Kidney (tissue), 14 donors: ENCODE results near the gene WDR86. TPM values are rescaled to one million over a fixed set of nuclear protein-coding genes. Genes with fewer than 3 reads are reported as not detected.

Source experiments
- DNase-seq, 5 donors: peaks; one replicate each; pipeline ENCODE4 v3.0.0-alpha.2; 2013 to 2020
- FAIRE-seq: peaks from 2 replicates; lab custom pipeline; 2012; peaks lifted over from hg19 to GRCh38; lab: Jason Lieb, UNC
- H3K27ac ChIP-seq, 2 donors: one replicate each; pipeline ENCODE4 v1.7.0; 2013; ENCODE audit warnings: low read depth in 2 of 2, low read length in 2 of 2, inconsistent platforms in 1 of 2
- H3K27me3 ChIP-seq: one replicate; pipeline ENCODE4 v1.7.1; 2013; ENCODE audit warnings: low read length, inconsistent platforms; ENCODE audit not compliant: control insufficient read depth, insufficient read depth
- H3K36me3 ChIP-seq, 3 donors: one replicate each; pipeline versions ENCODE4 v1.7.0 to v1.7.1; 2013; ENCODE audit warnings: low read length in 3 of 3, control low read depth in 1 of 3, inconsistent platforms in 1 of 3; ENCODE audit not compliant: insufficient read depth in 3 of 3, control insufficient read depth in 2 of 3
- H3K4me1 ChIP-seq, 3 donors: one replicate each; pipeline versions ENCODE4 v1.7.0 to v1.7.1; 2013; ENCODE audit warnings: low read length in 3 of 3, inconsistent platforms in 1 of 3, low read depth in 1 of 3; ENCODE audit not compliant: control insufficient read depth in 2 of 3, insufficient read depth in 2 of 3
- H3K4me3 ChIP-seq, 3 donors: one replicate each; pipeline versions ENCODE4 v1.7.0 to v1.8.1; 2013; ENCODE audit warnings: low read length in 3 of 3, control low read depth in 1 of 3, inconsistent platforms in 1 of 3
- H3K9ac ChIP-seq, 3 donors: one replicate each; pipeline versions ENCODE4 v1.7.0 to v1.7.1; 2013; ENCODE audit warnings: low read length in 3 of 3, control low read depth in 1 of 3, inconsistent platforms in 1 of 3
- H3K9me3 ChIP-seq, 3 donors: one replicate each; pipeline versions ENCODE4 v1.7.0 to v1.7.1; 2013; ENCODE audit warnings: low read length in 3 of 3, control low read depth in 1 of 3, inconsistent platforms in 1 of 3; ENCODE audit not compliant: control insufficient read depth in 2 of 3, insufficient read depth in 1 of 3
- intact Hi-C: fragments of 100-400 bp; cut with DNase I; formaldehyde crosslinking; loops from one replicate; pipeline ENCODE4 v1.11.1; 2022
- polyA plus RNA-seq: library from polyadenylated mRNA; stranded (reverse); fragments of 350-450 nt; fragmentation: Illumina TruSeq; extraction: RNeasy Lipid Tissue Mini Kit (QIAGEN cat#74804); gene quantifications from one replicate; pipeline ENCODE4 v1.2.3, GENCODE V29; 2014; ENCODE audit warnings: low read depth, low replicate concordance; ENCODE audit not compliant: insufficient read depth
- total RNA-seq: library from RNA; stranded (reverse); fragmentation: NEBNext Ultra II Directional; extraction: Animal tissue kit (Norgen Biotek cat#: 25700); gene quantifications from one replicate; pipeline ENCODE4 v1.2.1, GENCODE V29; 2021
- TF ChIP-seq, protein P1 (sequence below): IDR thresholded peaks from 3 replicates; pipeline ENCODE4 v1.5.1; 2012; ENCODE audit warnings: mild to moderate bottlenecking, moderate library complexity, borderline replicate concordance; ENCODE audit not compliant: insufficient read depth; ENCODE audit errors: extremely low read depth
- donor health status: control.
- donor health status: control.
- donor health status: control.
- donor health status: control.
- donor health status: control.
- donor health status: DM: yes; HTN: yes; CAD: no.
- donor health status: Normal renal cell carcinoma (clear cell type).

The WDR86 gene
- total and polyA plus RNA-seq, 2 donors from 2014 or later = 1.8 to 5.9 TPM

DNA sequence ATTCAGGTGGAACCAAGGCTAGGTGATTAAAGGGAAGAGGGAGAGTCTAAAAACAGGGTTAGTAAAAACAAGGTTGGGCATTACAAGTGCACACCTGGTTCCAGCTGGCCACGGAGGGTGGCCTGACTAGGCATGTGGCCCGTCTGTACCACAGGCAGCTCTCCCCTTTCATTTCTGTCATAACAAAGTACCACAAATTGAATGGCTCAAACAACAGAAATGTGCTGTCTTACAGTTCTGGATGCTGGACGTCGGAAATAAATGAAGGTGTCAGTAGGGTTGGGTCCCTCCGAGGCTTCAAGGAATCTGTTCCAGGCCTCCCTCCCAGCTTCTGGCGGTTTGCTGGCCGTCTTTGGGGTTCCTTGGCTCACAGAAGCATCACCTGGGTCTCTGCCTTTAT lies 13.4 kb upstream of the WDR86 start:
- Histone ChIP-seq H3K36me3 (no peaks in the 10 kb centered on the region), H3K27ac (no peak overlapping the region), H3K4me3 (no peak overlapping the region), H3K27me3 (no peaks in the 10 kb centered on the region), H3K9ac (no peak overlapping the region), H3K4me1 (peaks cover 0 to 2% (median 0%) of the 10 kb centered on the region in 3 donors), H3K9me3 (peaks cover 0 to 3% (median 3%) of the 10 kb centered on the region in 3 donors)
- TF ChIP-seq, protein P1, sequence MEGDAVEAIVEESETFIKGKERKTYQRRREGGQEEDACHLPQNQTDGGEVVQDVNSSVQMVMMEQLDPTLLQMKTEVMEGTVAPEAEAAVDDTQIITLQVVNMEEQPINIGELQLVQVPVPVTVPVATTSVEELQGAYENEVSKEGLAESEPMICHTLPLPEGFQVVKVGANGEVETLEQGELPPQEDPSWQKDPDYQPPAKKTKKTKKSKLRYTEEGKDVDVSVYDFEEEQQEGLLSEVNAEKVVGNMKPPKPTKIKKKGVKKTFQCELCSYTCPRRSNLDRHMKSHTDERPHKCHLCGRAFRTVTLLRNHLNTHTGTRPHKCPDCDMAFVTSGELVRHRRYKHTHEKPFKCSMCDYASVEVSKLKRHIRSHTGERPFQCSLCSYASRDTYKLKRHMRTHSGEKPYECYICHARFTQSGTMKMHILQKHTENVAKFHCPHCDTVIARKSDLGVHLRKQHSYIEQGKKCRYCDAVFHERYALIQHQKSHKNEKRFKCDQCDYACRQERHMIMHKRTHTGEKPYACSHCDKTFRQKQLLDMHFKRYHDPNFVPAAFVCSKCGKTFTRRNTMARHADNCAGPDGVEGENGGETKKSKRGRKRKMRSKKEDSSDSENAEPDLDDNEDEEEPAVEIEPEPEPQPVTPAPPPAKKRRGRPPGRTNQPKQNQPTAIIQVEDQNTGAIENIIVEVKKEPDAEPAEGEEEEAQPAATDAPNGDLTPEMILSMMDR = no peak
- FAIRE-seq (no peak), DNase-seq (no peak)
- intact Hi-C loops = no loop called here

DNA sequence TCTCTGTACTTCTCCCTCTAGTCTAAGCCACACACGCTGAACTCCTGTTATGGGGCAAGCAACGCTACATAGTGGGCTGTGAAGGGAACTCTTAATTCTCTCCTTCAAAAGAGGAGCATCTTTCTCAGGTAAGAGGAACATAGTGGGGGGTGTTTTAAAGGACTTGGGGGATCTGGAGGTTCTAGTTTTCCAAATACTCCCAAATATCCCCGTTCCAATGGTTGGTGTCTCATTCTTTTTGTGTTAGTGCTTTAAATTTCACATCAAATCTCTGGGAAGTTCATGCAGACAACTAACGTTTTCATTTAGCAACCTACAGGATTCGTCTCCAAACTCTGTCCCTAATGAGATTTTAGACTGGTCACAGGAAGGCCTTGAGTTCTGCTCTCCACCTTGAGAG lies 12.4 kb upstream of the WDR86 start:
- peaks cover 0 to 3% (median 3%) of the 10 kb centered on the region in 3 donors for H3K9me3 ChIP-seq
- no peaks in the 10 kb centered on the region for H3K27me3 ChIP-seq
- no peaks in the 10 kb centered on the region for H3K36me3 ChIP-seq
- no peak overlapping the region for H3K4me3 ChIP-seq
- no peak overlapping the region for H3K9ac ChIP-seq
- peaks cover 0 to 2% (median 0%) of the 10 kb centered on the region in 3 donors for H3K4me1 ChIP-seq
- intact Hi-C loops = no loop called here
- H3K27ac ChIP-seq = no peak overlapping the region
- no peak for DNase-seq
- TF ChIP-seq, protein P1 = no peak
- FAIRE-seq = no peak

DNA sequence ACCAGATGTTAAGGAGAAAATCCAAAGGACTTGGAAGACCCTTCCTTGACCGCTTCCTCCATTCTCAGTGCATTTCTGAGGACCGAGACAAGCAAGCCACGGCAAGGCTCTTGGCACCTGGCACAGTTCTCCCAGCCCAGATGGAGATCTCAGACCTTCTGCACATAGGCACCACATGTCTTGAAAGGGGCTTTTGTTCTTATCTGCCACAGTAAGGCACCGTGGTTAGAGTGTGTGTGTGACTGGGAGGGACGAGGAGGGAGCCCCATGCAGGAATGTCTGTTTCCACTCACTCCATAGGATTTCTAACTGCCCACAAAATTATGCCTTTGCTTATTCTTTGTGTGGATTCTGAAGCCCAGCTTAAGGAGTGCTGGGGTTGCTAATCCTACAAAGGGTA lies 10.3 kb upstream of the WDR86 start:
- no peak overlapping the region for H3K4me3 ChIP-seq
- no peak for FAIRE-seq
- intact Hi-C loops = no loop called here

More for the DNA sequence above, 10.3 kb upstream of the WDR86 start:
- Histone ChIP-seq H3K27ac (no peak overlapping the region), H3K9me3 (peaks cover 0 to 3% (median 3%) of the 10 kb centered on the region in 3 donors), H3K4me1 (no peaks in the 10 kb centered on the region), H3K9ac (no peak overlapping the region), H3K27me3 (no peaks in the 10 kb centered on the region), H3K36me3 (no peaks in the 10 kb centered on the region)
- TF ChIP-seq, protein P1 = no peak
- DNase-seq = peak in 1 of 5 donors; percentile 7
